Inflammatory macrophage treated with lipopolysaccharide for 1 hour (primary cell): ENCODE results near the gene GALNT16.
"Not testable (repeated sequence)": the region's sequence is repeated elsewhere in the genome, so short reads cannot be mapped to it uniquely, and the experiment has no call there.

Source experiments
- DNase-seq, 2 donors: peaks; one replicate each; pipeline ENCODE4 v3.0.0-alpha.2; 2020 to 2022

The GALNT16 gene

DNA sequence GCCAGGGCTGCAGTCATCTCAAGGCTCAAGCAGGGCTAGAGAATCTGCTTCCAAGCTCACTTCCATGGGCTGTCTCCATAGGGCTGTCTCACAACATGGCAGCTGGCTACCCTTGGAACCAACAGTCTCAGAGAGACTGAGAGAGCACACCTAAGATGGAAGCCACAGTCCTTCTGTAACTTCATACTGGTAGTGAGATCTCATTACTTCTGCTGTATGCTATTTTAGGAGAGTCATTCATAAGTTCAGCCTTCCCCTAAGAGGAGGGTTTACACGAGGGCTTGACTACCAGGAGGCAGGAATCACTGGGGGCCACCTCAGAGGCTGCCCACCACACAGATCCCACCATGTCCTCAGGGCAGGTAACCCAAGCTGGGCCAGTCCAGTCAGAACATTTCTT, 108.4 kb downstream of the GALNT16 start:
- DNase-seq = no peak

DNA sequence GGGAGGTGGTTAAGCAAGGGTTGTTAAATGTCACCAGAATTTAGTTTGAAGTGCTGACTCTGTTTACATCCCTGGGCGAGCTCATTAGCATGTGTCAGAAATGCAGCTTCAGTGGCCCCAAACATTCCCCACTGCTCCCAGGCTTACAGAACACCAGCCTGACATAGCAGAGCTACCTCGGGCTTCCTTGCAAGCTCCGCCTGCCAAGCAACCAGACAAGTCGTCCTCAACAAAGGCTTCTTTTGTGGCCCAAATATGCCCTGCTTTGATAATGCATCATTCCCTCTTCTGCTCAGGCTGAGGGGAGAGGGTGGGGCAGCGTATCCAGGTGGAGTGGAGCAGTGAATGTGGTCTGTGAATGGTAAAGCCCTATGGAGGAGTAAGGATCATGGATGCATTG, 110.1 kb downstream of the GALNT16 start:
- no peak for DNase-seq

DNA sequence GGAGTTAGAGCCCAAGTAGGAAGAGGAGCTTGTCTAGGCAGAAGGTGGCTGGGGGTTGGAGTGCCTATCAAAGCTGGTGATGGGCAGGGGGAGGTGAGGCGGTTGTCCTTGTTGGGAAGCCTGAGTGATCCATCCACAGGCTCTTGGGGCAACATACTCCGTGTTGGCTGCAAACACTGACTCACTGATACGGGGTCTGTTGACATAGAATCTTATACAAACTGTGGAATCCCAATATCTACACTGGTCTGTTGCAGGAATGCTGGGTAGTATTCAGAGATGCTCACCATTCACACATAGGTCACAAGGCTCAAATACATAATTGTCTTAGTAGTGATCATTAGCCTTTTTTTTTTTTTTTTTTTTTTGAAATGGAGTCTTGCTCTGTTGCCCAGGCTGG, 112.2 kb downstream of the GALNT16 start:
- DNase-seq = no peak

DNA sequence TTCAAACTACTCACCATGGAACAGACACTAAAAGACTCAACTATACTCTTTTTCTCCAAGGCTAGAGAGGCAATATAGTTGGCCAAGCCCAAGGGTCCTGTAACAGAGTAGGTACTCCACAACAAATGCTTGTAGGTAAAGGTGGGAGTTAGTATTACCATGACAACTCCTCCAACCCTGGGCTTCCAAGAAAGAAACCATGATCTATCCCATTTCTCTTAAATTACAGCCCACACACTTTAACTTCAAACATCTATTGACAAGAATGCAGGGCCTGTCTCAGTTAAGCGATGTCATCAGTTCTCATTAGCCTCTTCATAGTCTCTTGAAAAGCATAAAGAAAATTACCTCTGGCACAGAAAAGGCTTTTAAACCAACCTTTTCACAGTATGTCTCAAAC, 113.1 kb downstream of the GALNT16 start:
- no peak for DNase-seq

DNA sequence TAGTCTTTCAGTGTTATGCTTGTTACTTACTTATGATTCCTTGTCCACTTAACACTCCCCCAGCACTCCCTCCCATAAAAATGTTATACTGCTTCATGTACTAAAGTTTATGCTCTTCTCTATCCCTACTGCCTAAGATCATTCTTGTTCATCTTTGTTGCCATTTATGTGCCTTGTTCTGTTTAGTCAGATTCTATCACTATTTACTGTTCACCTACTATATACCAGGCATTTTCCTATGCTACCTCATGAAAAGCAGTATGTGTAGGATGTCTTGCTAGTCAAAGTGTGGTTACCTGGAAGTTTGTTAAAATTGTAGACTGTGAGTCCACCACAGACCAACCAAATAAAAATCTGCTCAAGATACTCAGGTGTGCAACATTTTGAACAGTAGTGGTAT, 114.3 kb downstream of the GALNT16 start:
- no peak for DNase-seq

DNA sequence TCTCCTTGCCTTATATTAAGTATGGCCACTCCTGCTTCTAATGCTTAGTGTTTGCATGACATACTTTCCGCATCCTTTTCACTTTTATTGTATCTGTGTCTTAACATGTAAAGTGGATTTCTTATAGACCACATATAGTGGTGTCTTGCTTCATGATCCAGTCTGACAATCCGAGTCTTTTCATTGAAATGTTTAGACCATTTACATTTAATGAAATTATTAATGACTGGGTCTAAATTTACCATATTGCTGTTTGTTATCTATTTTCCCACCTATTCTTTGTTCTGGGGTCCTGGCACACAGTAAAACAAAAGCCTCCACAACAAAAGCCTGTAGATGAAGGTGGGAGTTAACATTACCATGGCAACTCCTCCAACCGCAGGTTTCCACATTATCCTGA, 115.2 kb downstream of the GALNT16 start:
- no peak for DNase-seq

DNA sequence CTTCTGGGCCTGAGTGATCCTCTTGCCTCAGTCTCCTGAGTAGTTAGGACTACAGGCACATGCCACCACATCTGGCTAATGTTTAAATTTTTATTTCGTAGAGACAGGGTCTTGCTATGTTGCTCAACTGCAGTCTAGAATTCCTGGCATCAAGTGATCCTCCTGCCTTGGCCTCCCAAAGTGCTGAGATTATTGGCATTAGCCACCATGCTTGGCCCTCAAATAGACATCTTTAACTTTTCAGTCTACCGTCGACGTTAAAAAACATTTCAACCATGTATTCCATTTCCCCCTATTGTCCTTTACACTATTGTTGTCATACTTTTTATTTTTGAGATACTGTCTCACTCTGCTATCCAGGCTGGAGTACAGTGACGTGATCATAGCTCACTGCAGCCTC, 115.8 kb downstream of the GALNT16 start:
- no peak for DNase-seq

DNA sequence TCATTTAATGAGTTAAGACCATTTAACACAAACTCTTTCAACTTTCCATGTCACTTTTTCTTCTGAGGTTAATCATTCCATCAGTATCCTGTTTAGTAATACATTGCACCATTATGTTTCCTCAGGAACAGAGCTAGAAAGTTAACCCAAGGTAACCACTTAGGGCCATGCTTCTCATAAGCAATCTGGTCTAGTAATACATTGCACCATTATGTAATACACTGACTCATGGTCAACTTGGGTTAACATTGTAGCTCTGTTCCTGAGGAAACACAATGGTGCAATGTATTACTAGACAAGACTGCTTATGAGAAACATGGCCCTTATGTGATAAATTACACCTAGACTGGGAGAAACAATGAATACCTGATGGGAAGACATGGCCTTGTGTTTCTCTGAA, 116.5 kb downstream of the GALNT16 start:
- DNase-seq = peak; percentile 82 to 94

DNA sequence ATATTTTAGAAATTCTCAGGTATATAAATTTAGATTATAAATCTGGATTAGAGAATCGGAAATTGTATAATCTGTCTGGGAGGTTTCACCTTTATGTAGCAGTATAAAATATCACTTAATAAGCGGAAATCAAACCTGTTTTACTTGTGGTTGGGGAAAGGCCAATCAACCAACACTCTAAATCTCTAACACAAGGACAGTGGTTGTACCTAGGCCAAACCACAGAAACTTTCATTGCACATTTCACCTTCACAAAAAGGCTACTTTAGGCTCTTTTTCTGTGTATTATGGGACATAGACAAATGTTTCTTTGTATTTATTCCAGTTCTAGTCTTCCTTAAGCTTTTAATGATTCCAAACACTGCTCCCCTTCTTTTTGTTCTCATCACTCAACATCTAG, 118.3 kb downstream of the GALNT16 start:
- no peak for DNase-seq

DNA sequence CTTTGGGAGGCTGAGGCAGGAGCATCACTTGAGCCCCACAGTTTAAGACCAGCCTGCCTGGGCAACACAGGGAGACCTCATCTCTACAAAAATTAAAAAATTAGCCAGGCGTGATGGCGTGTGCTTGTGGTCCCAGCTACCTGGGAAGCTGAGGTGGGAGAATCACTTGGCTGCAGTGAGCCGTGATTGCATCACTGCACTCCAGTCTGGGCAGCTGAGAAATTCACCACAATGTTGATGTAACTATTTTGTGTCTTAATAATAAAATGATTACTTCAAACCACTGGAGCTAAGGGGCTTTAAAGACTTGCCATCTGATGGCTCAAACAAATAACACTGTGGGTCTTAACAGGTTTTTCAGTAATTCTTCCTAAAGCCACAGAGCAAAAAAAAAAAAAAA, 127.4 kb downstream of the GALNT16 start:
- no peak for DNase-seq

DNA sequence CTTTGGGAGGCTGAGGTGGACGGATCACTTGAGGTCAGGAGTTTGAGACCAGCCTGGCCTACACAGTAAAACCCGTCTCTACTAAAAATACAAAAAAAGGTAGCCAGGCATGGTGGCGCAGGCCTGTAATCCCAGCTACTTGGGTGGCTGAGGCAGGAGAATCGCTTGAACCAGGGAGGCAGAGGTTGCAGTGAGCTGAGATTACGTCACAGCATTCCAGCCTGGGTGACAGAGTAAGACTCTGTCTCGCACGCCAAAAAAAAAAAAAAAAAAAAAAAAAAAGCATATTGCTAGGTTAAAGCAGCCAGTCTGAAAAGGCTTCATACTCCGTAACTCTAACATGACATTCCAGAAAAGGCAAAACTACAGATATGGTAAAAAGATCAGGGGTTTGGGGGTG, 131.4 kb downstream of the GALNT16 start:
- DNase-seq = not testable (repeated sequence)

DNA sequence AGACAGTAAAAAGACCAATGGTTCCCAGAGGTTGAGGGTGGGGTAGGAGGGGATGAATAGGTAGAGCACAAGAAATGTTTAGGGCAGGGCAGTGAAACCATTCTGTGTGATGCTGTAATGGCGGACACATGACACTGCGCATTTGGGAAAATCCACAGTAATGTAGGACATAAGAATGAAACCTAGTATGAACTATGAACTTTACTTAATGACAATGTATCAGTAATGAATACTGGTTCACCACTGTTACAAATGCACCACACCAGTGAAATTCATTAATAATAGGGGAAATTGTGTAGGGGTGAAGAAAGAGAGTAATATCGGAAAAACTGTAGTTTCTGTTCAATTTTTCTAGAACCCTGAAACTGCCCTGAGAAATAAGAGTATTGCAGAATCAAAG, 132.5 kb downstream of the GALNT16 start:
- DNase-seq = no peak

DNA sequence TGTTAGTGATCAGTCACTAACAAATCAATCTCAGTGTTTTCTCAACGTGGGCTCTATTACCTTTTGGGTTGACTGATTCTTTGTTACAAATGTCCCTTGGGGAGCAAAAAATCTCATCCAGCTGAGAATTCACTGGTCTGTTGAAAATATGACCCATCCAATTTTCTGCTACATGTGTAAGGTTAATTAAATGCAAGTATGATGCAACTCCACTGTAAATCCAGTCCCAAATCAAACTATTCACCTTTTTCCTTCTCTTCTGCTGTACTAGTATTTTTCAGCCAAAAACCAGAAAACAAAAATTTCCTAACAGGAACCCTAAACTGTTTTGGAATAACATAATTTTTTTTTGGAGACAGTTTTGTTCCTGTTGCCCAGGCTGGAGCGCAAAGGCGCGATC, 136.0 kb downstream of the GALNT16 start:
- no peak for DNase-seq

DNA sequence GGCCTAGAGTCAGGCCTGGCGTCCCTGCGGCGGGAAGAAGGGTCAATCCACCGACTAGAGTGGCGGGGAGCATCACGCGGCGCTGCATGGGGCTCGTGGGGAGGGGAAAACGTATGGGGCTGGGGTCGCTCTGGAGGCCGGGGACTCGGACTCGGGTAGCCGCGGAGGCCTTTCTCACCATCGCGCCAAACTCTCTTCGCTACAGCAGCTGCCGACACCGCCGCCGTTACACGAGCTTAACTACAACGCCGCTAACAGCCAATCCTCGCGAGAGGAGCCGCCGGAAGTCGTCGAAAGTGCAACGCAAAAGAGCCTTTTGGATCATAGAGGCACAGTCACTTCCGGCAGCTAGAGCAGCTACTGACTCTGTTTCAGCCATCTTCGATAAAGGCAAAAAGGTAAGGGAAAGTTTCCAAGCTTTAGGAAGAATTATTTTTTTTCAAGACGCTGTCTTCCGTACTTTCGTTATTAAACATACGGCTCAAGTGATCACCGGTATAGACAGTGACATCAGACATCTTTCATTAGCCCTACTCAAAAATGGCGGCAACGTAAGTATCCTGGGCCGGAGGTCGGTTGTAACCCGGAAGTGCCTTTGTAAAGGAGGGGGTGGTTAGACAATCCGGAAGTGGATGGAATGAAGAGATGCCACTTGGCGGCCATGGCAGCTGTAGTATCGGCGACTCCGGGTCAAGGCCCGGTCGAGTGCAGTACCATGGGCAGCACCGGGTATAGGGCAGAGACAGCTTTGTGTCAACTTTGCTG, 138.3 kb downstream of the GALNT16 start, which contains the start of the genes ERH and SLC39A9:
Gene ERH (minus strand): TSS at position 247 of the 765 bp plus-strand sequence. CDS start 66 bp downstream, at position 181.
Gene SLC39A9 (plus strand): TSS at position 640 of the 765 bp plus-strand sequence. CDS start 678 bp downstream, outside the sequence.
- peak; percentile 96 to 98 for DNase-seq

DNA sequence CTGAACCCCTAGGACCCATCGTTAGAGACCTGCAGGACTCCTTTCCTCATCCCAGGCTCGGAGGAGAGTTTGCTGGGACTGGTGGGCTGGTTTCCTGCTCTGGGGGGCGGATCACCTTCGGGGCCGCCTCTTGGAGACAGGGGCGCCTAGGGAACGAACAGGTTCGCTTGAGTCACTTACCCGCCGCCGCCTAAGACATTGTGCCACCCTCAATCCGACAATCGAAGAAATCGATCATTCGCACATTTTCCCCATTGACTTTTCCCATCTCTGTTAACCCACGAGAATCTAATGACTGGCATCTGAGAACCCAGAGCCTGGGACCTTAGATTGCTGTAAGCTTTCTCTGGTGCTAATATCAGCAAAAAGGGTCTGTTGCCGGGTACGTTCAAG, 138.9 kb downstream of the GALNT16 start:
- DNase-seq = no peak

DNA sequence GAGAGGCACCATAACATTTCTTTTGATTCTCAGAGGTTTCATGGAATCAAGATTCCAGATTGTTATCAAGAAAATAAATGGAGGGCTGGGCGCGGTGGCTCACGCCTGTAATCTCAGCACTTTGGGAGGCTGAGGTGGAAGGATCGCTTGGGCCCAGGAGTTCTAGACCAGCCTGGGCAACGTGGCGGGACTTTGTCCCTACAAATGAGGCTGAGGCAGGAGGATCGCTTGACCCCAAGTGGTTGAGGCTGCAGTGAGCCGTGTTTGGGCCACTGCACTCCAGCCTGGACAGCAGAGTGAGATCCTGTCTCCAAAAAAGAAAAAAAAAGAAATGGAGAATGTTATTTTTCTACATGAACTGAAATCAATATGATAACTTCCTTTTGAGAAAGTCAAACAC, 139.8 kb downstream of the GALNT16 start:
- no peak for DNase-seq

DNA sequence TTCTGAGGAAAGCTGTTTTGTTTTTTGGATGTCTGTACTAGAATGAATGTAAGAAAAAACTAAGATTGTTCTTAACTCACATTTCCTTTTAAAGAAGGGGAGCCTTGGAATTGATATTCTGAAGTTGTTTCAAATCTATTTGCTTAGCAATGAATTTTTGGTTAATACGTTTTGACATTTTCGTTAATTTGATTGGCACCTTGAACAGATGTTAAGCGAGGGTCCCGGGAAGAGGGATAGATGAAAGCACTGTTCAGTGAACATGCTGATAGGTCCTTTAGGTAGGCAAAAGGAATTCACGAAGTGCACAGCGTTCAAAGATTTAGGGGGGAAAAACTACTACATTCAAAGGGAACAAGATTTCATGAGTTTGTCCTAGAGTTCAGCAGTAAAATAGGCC, 140.2 kb downstream of the GALNT16 start:
- DNase-seq = no peak

DNA sequence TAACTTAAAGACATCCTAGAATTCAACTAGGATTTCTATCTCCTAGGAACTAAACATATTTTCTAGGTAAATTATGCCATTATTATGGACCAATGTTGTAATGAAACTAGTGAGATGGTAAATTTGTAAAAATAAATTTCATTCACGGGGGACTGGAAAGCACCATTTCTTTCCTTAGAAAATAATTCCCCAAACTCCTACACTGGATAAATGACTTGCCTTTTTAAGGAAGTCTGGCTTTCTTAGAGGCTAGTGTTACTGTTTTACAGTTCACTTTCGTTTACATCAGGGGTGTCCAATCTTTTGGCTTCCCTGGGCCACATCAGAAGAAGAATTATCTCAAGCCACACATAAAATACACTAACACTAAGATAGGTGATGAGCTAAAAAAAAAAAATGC, 141.9 kb downstream of the GALNT16 start:
- DNase-seq = peak; percentile 40 to 77

DNA sequence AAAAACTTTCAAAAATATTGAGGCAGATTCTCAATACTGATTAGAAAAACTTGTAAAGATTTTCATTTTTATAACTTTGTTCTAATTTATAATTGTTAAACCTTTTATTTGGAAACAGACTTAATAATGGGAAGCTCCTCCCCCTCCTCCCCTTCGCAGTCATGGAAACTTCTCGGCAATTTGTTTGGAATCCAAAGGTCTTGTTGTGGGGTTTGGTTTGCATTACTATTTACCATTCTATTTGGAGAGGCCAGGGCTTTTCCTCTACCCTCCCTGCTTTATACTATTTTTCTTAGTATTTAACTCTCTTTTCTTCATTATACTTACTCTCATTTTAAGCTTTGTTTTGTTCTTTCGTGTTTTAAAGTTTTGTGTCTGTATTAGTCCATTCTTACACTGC, 144.5 kb downstream of the GALNT16 start:
- no peak for DNase-seq

DNA sequence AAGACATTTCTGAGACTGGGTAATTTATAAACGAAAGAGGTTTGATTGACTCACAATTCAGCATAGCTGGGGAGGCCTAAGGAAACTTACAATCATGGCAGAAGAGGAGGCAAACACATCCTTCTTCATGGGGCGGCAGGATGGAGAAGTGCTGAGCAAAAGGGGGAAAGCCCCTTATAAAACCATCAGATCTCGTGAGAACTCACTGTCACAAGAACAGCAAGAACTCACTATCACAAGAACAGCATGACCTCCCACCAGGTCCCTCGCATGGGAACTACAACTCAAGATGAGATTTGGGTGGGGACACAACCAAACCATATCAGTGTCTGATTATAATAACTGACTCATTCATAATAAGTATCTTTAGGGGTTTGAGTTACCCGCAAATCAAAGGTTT, 144.9 kb downstream of the GALNT16 start:
- peak in 1 of 2 donors; percentile 64 for DNase-seq

DNA sequence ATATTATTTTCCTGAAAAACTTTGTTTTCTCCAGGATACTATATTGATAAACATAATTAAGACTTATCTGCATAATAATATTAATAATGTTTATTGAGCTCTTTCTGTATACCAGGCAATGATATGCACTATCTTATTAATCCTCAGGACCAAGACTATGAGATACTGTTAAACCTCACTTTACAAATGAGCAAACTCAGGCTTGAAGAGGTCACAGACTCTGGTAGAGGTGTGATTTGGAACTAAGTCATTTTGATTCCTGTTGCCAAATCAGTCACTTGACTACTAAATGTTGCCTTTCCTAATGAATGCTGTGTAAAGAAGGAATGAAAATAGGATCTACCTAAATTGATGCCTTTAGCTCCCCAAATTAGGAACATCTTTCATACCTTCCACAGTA, 145.8 kb downstream of the GALNT16 start:
- no peak for DNase-seq
